Inflammatory macrophage treated with lipopolysaccharide for 1 hour (primary cell): ENCODE data around the gene IMP3.

Experiments
- DNase-seq, 2 donors: peaks; one replicate each; pipeline ENCODE4 v3.0.0-alpha.2; 2020 to 2022

IMP3 gene

GRCh38 chr15:75616766-75617165 lies 23.3 kb downstream of the IMP3 start:
- no peak for DNase-seq

GRCh38 chr15:75606711-75607699 lies 33.0 kb downstream of the IMP3 start:
- no peak for DNase-seq

- DNase-seq: no peak
Measured at GRCh38 chr15:75606026-75606425, 34.0 kb downstream of the IMP3 start.

GRCh38 chr15:75599401-75599800 lies 40.6 kb downstream of the IMP3 start:
- DNase-seq: no peak

- DNase-seq: no peak
Measured at GRCh38 chr15:75598361-75598760, 41.7 kb downstream of the IMP3 start.

- peak in 1 of 2 donors; percentile 71 for DNase-seq
Measured at GRCh38 chr15:75597667-75598341, 42.2 kb downstream of the IMP3 start.

- DNase-seq: no peak
Measured at GRCh38 chr15:75596703-75597345, 43.2 kb downstream of the IMP3 start.

- DNase-seq: no peak
Measured at GRCh38 chr15:75594276-75594675, 45.7 kb downstream of the IMP3 start.

GRCh38 chr15:75591655-75592364 lies 48.2 kb downstream of the IMP3 start:
- DNase-seq: no peak

GRCh38 chr15:75590239-75590638 lies 49.8 kb downstream of the IMP3 start:
- DNase-seq: no peak
